Cardiac muscle cell (in vitro differentiated cells and primary cell): ENCODE data around the gene SLX4IP. TPM values are rescaled to one million over a fixed set of nuclear protein-coding genes. Genes with fewer than 3 reads are reported as not detected.

ENCODE experiments used
- DNase-seq, 2 donors: peaks; one replicate each; pipeline versions ENCODE4 v3.0.0 to v3.0.0-alpha.2; 2010 to 2017; ENCODE audit warnings: low read depth in 1 of 2, low spot score in 1 of 2
- H3K27ac ChIP-seq: fragments of 200-600 bp; sonication (generic); 2 replicates; pipeline ENCODE4 v1.5.1; 2016
- H3K27me3 ChIP-seq: fragments of 200-600 bp; sonication (generic); 2 replicates; pipeline ENCODE4 v1.6.0; 2016; ENCODE audit warnings: control low read depth
- H3K36me3 ChIP-seq: fragments of 200-600 bp; sonication (generic); 2 replicates; pipeline ENCODE4 v1.5.1; 2016; ENCODE audit warnings: control low read depth
- H3K4me1 ChIP-seq: fragments of 200-600 bp; sonication (generic); 2 replicates; pipeline ENCODE4 v1.8.1; 2017; ENCODE audit warnings: low read depth, mild to moderate bottlenecking, mixed run types
- H3K4me3 ChIP-seq: fragments of 200-600 bp; sonication (generic); 2 replicates; pipeline ENCODE4 v1.5.1; 2016; ENCODE audit warnings: mild to moderate bottlenecking
- H3K9me3 ChIP-seq: fragments of 200-600 bp; sonication (generic); 2 replicates; pipeline ENCODE4 v1.5.1; 2017; ENCODE audit warnings: low read depth, mild to moderate bottlenecking, control low read depth
- CTCF ChIP-seq: IDR thresholded peaks from 2 replicates; pipeline ENCODE4 v1.5.1; 2012; ENCODE audit warnings: low read depth, mild to moderate bottlenecking, low read length
- polyA plus RNA-seq: library from polyadenylated mRNA; unstranded; fragments of >200 nt; fragmentation: Nextera tagmentation; extraction: Ambion mirVana; gene quantifications from 2 replicates; pipeline ENCODE4 v1.2.1, GENCODE V29; 2016
- total RNA-seq: library from RNA; depleted of rRNA; stranded (reverse); fragments of >200 nt; gene quantifications from 2 replicates; pipeline ENCODE4 v1.2.3, GENCODE V29; 2016

Gene SLX4IP
- total and polyA plus RNA-seq, 2 experiments from 2014 or later, result 2.5 to 4.1 TPM

DNA sequence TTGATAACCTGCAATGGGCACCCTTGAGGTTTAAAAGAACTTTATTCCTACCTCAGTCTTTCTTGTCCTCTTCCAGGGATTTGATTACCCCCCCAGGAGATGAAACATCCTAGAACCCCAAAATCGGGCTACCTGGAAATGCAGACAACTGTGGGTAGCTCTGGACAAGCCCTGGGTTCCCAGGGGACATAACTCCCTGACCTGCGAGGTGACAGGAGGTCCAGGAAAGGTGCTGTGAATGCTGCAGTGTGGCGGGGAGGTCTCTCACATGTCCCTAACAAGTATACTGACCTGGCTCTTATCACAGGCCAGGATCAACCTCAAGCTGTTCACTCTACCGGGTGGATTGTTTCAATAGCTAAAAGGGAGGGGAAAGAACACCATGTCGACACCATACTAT lies 227.0 kb downstream of the SLX4IP start:
- Histone ChIP-seq H3K27ac (peak overlapping the region; percentile 79), H3K27me3 (no peaks in the 10 kb centered on the region), H3K4me1 (peaks cover 53% of the 10 kb centered on the region), H3K9me3 (no peaks in the 10 kb centered on the region), H3K36me3 (peaks cover 36% of the 10 kb centered on the region), H3K4me3 (no peak overlapping the region)
- no peak for DNase-seq
- TF ChIP-seq CTCF, result no peak

- H3K36me3 ChIP-seq, result peaks cover 30% of the 10 kb centered on the region
- no peak for TF ChIP-seq CTCF
- DNase-seq, result no peak
- no peak overlapping the region for H3K4me3 ChIP-seq
- H3K27ac ChIP-seq, result peak overlapping the region; percentile 79
- peaks cover 51% of the 10 kb centered on the region for H3K4me1 ChIP-seq
- H3K27me3 ChIP-seq, result no peaks in the 10 kb centered on the region
- H3K9me3 ChIP-seq, result no peaks in the 10 kb centered on the region
Measured at GRCh38 chr20:10662661-10663458, 227.8 kb downstream of the SLX4IP start.

- H3K36me3 ChIP-seq, result peaks cover 23% of the 10 kb centered on the region
Measured at GRCh38 chr20:10663756-10664155, 228.7 kb downstream of the SLX4IP start.

GRCh38 chr20:10665027-10665561 lies 230.0 kb downstream of the SLX4IP start:
- H3K9me3 ChIP-seq, result no peaks in the 10 kb centered on the region
- peaks cover 23% of the 10 kb centered on the region for H3K36me3 ChIP-seq
- peak overlapping the region; percentile 46 for H3K27ac ChIP-seq
- no peak for TF ChIP-seq CTCF
- H3K27me3 ChIP-seq, result no peaks in the 10 kb centered on the region
- no peak overlapping the region for H3K4me3 ChIP-seq
- peaks cover 51% of the 10 kb centered on the region for H3K4me1 ChIP-seq
- no peak for DNase-seq

More at GRCh38 chr20:10663756-10664155, 228.7 kb downstream of the SLX4IP start:
- Histone ChIP-seq H3K9me3 (no peaks in the 10 kb centered on the region), H3K4me1 (peaks cover 52% of the 10 kb centered on the region), H3K4me3 (no peak overlapping the region), H3K27me3 (no peaks in the 10 kb centered on the region), H3K27ac (peak overlapping the region; percentile 32)
- no peak for DNase-seq
- no peak for TF ChIP-seq CTCF

- peak overlapping the region; percentile 46 for H3K27ac ChIP-seq
- H3K36me3 ChIP-seq, result peaks cover 23% of the 10 kb centered on the region
- DNase-seq, result peak in 1 of 2 donors; percentile 36
- H3K9me3 ChIP-seq, result no peaks in the 10 kb centered on the region
- no peak for TF ChIP-seq CTCF
- H3K4me1 ChIP-seq, result peaks cover 48% of the 10 kb centered on the region
- H3K27me3 ChIP-seq, result no peaks in the 10 kb centered on the region
- H3K4me3 ChIP-seq, result no peak overlapping the region
Measured at GRCh38 chr20:10665791-10666190, 230.7 kb downstream of the SLX4IP start.
